ENCODE data around the gene MTHFR.

The MTHFR gene

DNA sequence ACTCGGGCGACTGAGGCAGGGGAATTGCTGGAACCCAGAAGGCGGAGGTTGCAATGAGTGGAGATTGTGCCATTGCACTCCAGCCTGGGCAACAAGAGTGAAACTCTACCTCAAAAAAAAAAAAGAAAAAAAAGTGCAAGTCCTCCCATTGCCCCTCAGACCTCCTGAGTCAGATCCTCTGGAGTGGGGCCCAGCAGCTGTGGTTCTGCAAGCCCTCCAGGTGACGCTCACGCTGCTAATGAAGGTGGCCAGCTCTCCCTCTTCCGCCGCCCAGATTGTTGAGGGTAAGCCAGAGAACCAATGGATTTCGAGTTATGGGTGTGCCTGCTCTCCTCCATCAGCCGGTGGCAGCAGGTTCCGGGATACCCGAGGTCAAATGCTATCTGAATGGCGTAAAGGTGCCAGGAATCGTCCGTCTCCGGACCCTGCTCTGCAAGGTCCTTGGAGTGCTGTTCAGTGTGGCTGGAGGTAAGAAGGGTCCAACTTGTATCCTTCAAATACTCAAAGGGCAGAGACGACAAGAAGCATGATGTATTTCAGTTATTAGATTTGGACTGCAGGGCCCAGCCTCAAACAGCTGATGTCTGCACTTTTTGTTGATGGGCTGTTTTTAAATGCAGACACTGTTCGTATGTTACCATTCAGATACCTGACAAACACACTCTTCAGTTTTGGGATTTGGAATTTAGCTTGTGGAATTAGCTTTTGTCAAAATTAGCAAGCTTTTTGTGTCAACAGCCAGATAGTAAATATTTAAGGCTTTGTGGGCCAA, 17.8 kb upstream of the MTHFR start:
- TF ChIP-seq, protein P1, sequence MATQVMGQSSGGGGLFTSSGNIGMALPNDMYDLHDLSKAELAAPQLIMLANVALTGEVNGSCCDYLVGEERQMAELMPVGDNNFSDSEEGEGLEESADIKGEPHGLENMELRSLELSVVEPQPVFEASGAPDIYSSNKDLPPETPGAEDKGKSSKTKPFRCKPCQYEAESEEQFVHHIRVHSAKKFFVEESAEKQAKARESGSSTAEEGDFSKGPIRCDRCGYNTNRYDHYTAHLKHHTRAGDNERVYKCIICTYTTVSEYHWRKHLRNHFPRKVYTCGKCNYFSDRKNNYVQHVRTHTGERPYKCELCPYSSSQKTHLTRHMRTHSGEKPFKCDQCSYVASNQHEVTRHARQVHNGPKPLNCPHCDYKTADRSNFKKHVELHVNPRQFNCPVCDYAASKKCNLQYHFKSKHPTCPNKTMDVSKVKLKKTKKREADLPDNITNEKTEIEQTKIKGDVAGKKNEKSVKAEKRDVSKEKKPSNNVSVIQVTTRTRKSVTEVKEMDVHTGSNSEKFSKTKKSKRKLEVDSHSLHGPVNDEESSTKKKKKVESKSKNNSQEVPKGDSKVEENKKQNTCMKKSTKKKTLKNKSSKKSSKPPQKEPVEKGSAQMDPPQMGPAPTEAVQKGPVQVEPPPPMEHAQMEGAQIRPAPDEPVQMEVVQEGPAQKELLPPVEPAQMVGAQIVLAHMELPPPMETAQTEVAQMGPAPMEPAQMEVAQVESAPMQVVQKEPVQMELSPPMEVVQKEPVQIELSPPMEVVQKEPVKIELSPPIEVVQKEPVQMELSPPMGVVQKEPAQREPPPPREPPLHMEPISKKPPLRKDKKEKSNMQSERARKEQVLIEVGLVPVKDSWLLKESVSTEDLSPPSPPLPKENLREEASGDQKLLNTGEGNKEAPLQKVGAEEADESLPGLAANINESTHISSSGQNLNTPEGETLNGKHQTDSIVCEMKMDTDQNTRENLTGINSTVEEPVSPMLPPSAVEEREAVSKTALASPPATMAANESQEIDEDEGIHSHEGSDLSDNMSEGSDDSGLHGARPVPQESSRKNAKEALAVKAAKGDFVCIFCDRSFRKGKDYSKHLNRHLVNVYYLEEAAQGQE (IDR thresholded peaks at IDR 0.05; ENCODE audit: insufficient read depth in 1 of 2, low read depth in 2 of 2, low read length in 2 of 2): no peak
- no peak for TF ChIP-seq FOXP2 (optimal IDR thresholded peaks at IDR 0.05; ENCODE audit: borderline replicate concordance, extremely low read depth, extremely low read length, insufficient read depth)
- TF ChIP-seq SIN3A (IDR thresholded peaks at IDR 0.05; ENCODE audit: borderline replicate concordance, insufficient read depth, low read length): no peak
- no peak for TF ChIP-seq TAF1 (IDR thresholded peaks at IDR 0.05; ENCODE audit: borderline replicate concordance, insufficient read depth, low read length)
- no peak for TF ChIP-seq POLR2AphosphoS5 (IDR thresholded peaks at IDR 0.05; ENCODE audit: low read depth, low read length)

DNA sequence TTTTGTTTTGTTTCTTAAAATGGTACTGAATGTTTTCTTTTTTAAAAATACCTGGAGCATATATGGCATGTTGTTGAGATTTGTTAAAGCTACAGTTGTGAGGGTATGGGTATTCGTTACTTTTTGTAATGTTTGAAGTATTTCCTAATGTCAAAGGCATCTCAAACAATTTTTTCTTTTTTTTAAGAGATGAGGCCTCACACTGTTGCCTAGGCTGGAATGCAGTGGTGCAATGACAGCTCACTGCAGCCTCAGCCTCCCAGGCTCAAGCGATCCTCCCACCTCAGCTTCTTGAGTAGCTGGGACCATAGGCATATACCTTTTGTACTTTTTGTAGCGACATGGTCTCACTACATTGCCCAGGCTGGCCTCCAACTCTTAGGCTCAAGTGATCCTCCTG, 16.3 kb upstream of the MTHFR start:
- TF ChIP-seq POLR2AphosphoS5 (IDR thresholded peaks at IDR 0.05; ENCODE audit: low read depth, low read length): no peak
- TF ChIP-seq TAF1 (IDR thresholded peaks at IDR 0.05; ENCODE audit: borderline replicate concordance, insufficient read depth, low read length): no peak
- no peak for TF ChIP-seq FOXP2 (optimal IDR thresholded peaks at IDR 0.05; ENCODE audit: borderline replicate concordance, extremely low read depth, extremely low read length, insufficient read depth)
- TF ChIP-seq, protein P1 (IDR thresholded peaks at IDR 0.05; ENCODE audit: insufficient read depth in 1 of 2, low read depth in 2 of 2, low read length in 2 of 2): no peak
- TF ChIP-seq SIN3A (IDR thresholded peaks at IDR 0.05; ENCODE audit: borderline replicate concordance, insufficient read depth, low read length): no peak

DNA sequence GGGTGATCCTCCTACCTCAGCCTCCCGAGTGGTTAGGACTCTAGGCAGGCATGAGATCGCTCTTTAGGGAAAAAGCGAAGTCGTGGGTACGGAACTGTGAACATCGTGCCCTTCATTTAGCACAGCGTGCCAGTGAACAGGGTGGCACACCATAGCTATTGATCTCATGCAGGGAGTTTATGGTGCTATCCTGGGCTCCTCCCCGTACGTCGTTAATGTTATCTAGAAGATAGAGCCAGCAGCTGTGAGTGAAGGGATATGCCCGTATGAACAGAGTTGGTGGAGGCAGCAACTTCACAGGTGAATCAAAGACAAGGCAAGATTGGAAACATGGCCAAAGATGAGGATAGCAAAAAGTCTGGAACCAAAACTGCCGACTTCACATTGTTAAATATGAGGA, 11.4 kb upstream of the MTHFR start:
- TF ChIP-seq, protein P1 (IDR thresholded peaks at IDR 0.05; ENCODE audit: insufficient read depth in 1 of 2, low read depth in 2 of 2, low read length in 2 of 2): no peak
- TF ChIP-seq POLR2AphosphoS5 (IDR thresholded peaks at IDR 0.05; ENCODE audit: low read depth, low read length): no peak
- no peak for TF ChIP-seq SIN3A (IDR thresholded peaks at IDR 0.05; ENCODE audit: borderline replicate concordance, insufficient read depth, low read length)
- no peak for TF ChIP-seq TAF1 (IDR thresholded peaks at IDR 0.05; ENCODE audit: borderline replicate concordance, insufficient read depth, low read length)
- TF ChIP-seq FOXP2 (optimal IDR thresholded peaks at IDR 0.05; ENCODE audit: borderline replicate concordance, extremely low read depth, extremely low read length, insufficient read depth): no peak

DNA sequence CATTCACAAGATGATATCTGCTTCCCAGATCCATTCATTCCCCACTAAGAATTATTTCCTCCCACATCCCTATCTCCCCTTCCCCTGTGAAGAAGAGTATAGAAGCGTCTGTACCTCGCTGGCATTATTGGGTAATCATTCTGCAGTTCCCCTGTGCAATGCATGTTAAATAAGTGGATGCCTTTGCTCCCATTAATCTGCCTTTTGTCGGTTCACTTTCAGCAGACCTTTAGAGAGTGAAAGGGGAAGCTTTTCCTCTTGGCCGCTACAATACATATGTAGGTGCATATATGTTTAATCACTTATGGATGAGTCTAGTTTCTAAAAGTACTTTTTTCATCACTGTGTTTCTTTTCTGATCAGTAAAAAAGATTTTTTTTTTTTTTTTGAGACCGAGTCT, 7.3 kb upstream of the MTHFR start:
- TF ChIP-seq FOXP2 (optimal IDR thresholded peaks at IDR 0.05; ENCODE audit: borderline replicate concordance, extremely low read depth, extremely low read length, insufficient read depth) (no peak), SIN3A (IDR thresholded peaks at IDR 0.05; ENCODE audit: borderline replicate concordance, insufficient read depth, low read length) (no peak), TAF1 (IDR thresholded peaks at IDR 0.05; ENCODE audit: borderline replicate concordance, insufficient read depth, low read length) (no peak)
- TF ChIP-seq, protein P1 (IDR thresholded peaks at IDR 0.05; ENCODE audit: insufficient read depth in 1 of 2, low read depth in 2 of 2, low read length in 2 of 2): no peak

Measured in PFSK-1 (cell line).